Peyer's patch (tissue), 4 donors: ENCODE measurements around the gene ROBO1. TPM values are rescaled to one million over a fixed set of nuclear protein-coding genes. Genes with fewer than 3 reads are reported as not detected.

Experiments
- DNase-seq, 3 donors: peaks; one replicate each; pipeline ENCODE4 v3.0.0-alpha.2; 2017 to 2019
- H3K27ac ChIP-seq, 4 donors: fragments of 200-600 bp; sonication (generic); one replicate each; pipeline ENCODE4 v1.5.1; 2016 to 2019
- H3K27me3 ChIP-seq, 2 donors: fragments of 200-600 bp; sonication (generic); one replicate each; pipeline ENCODE4 v1.5.1; 2019
- H3K36me3 ChIP-seq, 3 donors: fragments of 200-600 bp; sonication (generic); one replicate each; pipeline ENCODE4 v1.5.1; 2016 to 2019
- H3K4me1 ChIP-seq, 4 donors: fragments of 200-600 bp; sonication (generic); one replicate each; pipeline ENCODE4 v1.5.1; 2016 to 2019
- H3K4me3 ChIP-seq, 4 donors: fragments of 200-600 bp; sonication (generic); 1 replicate in 3 of 4; 2 replicates in 1 of 4; pipeline ENCODE4 v1.5.1; 2016 to 2019; ENCODE audit warnings: mild to moderate bottlenecking in 1 of 4
- H3K9me3 ChIP-seq, 4 donors: fragments of 200-600 bp; sonication (generic); one replicate each; pipeline ENCODE4 v1.5.1; 2016 to 2019; ENCODE audit warnings: mild to moderate bottlenecking in 1 of 4
- POLR2A ChIP-seq, 2 donors: fragments of 450-650 bp; IDR thresholded peaks; one replicate each; pipeline ENCODE4 v1.5.1; 2017; ENCODE audit warnings: antibody characterized with exemption in 2 of 2, mild to moderate bottlenecking in 2 of 2, moderate library complexity in 2 of 2
- total RNA-seq, 4 donors: library from RNA; depleted of rRNA; stranded (reverse); fragments of >200 nt; gene quantifications; one replicate each; pipeline ENCODE4 v1.1.0, GENCODE V29; 2016
- TF ChIP-seq, protein P1 (sequence below), 6 experiments: fragments of 450-650 bp in 4 of 6; fragments of 200-600 bp in 2 of 6; sonication (generic) in 1 of 6; IDR thresholded peaks; one replicate each; pipeline ENCODE4 v1.5.1; 2017 to 2019; ENCODE audit warnings: antibody characterized with exemption in 6 of 6, mild to moderate bottlenecking in 3 of 6, moderate library complexity in 1 of 6

The ROBO1 gene
- total RNA-seq, 4 donors from 2014 or later = 9.5 to 41.3 (median 24.2) TPM

- DNase-seq = no peak
- Histone ChIP-seq H3K4me1 (no peaks in the 10 kb centered on the region), H3K27me3 (no peaks in the 10 kb centered on the region), H3K4me3 (no peak overlapping the region), H3K9me3 (no peaks in the 10 kb centered on the region), H3K36me3 (no peaks in the 10 kb centered on the region), H3K27ac (no peak overlapping the region)
- TF ChIP-seq, protein P1, sequence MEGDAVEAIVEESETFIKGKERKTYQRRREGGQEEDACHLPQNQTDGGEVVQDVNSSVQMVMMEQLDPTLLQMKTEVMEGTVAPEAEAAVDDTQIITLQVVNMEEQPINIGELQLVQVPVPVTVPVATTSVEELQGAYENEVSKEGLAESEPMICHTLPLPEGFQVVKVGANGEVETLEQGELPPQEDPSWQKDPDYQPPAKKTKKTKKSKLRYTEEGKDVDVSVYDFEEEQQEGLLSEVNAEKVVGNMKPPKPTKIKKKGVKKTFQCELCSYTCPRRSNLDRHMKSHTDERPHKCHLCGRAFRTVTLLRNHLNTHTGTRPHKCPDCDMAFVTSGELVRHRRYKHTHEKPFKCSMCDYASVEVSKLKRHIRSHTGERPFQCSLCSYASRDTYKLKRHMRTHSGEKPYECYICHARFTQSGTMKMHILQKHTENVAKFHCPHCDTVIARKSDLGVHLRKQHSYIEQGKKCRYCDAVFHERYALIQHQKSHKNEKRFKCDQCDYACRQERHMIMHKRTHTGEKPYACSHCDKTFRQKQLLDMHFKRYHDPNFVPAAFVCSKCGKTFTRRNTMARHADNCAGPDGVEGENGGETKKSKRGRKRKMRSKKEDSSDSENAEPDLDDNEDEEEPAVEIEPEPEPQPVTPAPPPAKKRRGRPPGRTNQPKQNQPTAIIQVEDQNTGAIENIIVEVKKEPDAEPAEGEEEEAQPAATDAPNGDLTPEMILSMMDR (IDR thresholded peaks at IDR 0.05) = no peak
- TF ChIP-seq POLR2A (IDR thresholded peaks at IDR 0.05) = no peak
Measured at GRCh38 chr3:78967061-78967460, 800.7 kb downstream of the ROBO1 start.

DNA sequence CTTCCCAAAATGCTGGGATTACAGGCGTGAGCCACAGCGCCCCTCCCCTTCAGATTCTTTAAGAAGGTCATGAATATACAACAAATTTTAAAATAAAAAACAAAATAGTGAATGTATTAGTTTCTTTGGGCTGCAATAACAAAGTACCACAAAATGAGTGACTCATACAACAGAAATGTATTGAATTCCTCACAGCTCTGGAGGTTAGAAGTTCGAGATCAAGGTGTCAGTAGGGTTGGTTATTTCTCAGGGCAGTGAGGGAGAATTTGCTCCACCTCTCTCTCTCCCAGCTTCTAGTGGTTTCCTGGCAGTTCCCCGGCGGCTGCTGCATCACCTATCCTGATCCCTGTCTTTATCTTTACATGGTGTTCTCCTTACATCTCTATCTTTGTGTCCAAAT is 804.0 kb downstream of the ROBO1 start:
- no peaks in the 10 kb centered on the region for H3K9me3 ChIP-seq
- DNase-seq = no peak
- no peak overlapping the region for H3K27ac ChIP-seq
- no peaks in the 10 kb centered on the region for H3K4me1 ChIP-seq
- H3K4me3 ChIP-seq = no peak overlapping the region
- H3K27me3 ChIP-seq = no peaks in the 10 kb centered on the region
- H3K36me3 ChIP-seq = no peaks in the 10 kb centered on the region
- TF ChIP-seq, protein P1 (IDR thresholded peaks at IDR 0.05) = no peak
- TF ChIP-seq POLR2A (IDR thresholded peaks at IDR 0.05) = no peak

GRCh38 chr3:78957456-78957855 is 810.3 kb downstream of the ROBO1 start:
- Histone ChIP-seq H3K9me3 (no peaks in the 10 kb centered on the region), H3K4me3 (no peak overlapping the region), H3K27ac (no peak overlapping the region), H3K27me3 (no peaks in the 10 kb centered on the region), H3K36me3 (no peaks in the 10 kb centered on the region), H3K4me1 (no peaks in the 10 kb centered on the region)
- TF ChIP-seq POLR2A (IDR thresholded peaks at IDR 0.05) = no peak
- TF ChIP-seq, protein P1 (IDR thresholded peaks at IDR 0.05) = no peak
- DNase-seq = no peak

DNA sequence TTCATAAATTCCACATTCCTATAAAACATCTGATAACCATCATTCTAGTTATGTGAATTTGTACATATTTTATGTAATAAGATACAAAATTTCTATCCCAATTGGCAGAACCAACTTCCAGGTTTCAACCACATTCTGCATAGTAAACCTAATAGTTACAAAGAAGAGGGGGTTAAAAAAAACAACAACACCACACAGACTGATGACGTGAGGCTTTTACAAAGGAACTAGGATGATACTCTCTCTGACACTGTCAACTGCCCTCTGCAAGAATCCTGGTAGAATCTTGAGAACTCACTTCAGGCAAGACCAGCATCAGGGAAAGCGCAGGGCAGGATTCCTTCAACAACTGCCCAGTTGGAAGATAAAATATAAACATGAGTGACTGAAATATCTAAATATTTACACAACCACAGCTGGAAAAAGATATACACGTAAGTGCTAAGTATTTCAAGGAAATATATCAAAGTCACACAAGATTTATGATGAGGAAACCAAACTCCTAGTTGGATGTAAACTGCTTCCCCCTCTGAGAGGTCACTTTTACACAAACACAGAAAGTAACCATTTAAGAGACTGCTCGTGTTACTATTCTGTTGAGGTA is 816.4 kb downstream of the ROBO1 start:
- Histone ChIP-seq H3K4me1 (no peaks in the 10 kb centered on the region), H3K27me3 (no peaks in the 10 kb centered on the region), H3K36me3 (no peaks in the 10 kb centered on the region), H3K4me3 (no peak overlapping the region), H3K27ac (no peak overlapping the region), H3K9me3 (no peaks in the 10 kb centered on the region)
- no peak for DNase-seq
- TF ChIP-seq POLR2A (IDR thresholded peaks at IDR 0.05) = no peak
- TF ChIP-seq, protein P1 (IDR thresholded peaks at IDR 0.05) = no peak

DNA sequence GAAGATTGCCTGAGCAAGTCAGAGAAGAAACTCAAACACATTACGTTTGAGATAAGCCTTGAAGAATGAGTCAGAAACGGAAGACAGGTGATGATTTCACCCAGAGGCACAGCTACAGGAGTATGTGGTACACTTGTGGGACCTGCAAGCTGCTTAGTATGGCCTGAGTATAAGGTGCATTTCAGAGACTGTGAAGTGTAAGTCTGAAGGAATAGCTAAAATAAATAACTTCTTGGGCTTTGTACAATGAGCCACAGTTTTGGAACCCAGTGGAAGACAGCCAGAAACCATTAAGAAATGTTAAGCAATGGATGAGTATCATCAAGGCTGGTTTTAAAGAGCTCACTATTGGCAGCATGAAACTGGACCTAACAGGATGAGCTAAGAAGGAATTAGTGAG is 826.2 kb downstream of the ROBO1 start:
- Histone ChIP-seq H3K9me3 (no peaks in the 10 kb centered on the region), H3K27ac (no peak overlapping the region), H3K4me3 (no peak overlapping the region), H3K4me1 (no peaks in the 10 kb centered on the region), H3K36me3 (no peaks in the 10 kb centered on the region), H3K27me3 (no peaks in the 10 kb centered on the region)
- DNase-seq = no peak
- no peak for TF ChIP-seq POLR2A (IDR thresholded peaks at IDR 0.05)
- TF ChIP-seq, protein P1 (IDR thresholded peaks at IDR 0.05) = no peak

- no peaks in the 10 kb centered on the region for H3K27me3 ChIP-seq
- no peaks in the 10 kb centered on the region for H3K4me1 ChIP-seq
- H3K4me3 ChIP-seq = no peak overlapping the region
- H3K36me3 ChIP-seq = no peaks in the 10 kb centered on the region
- no peaks in the 10 kb centered on the region for H3K9me3 ChIP-seq
- no peak overlapping the region for H3K27ac ChIP-seq
- no peak for TF ChIP-seq POLR2A (IDR thresholded peaks at IDR 0.05)
- TF ChIP-seq, protein P1 (IDR thresholded peaks at IDR 0.05) = no peak
- DNase-seq = no peak
Measured at GRCh38 chr3:78940626-78941025, 827.2 kb downstream of the ROBO1 start.
